Measurements from ENCODE around the gene BAIAP2L1. TPM values are rescaled to one million over a fixed set of nuclear protein-coding genes. Genes with fewer than 3 reads are reported as not detected.

The BAIAP2L1 gene
- total and polyA plus RNA-seq, 4 donors = 12.5 to 29.2 (median 19.9) TPM

- Histone ChIP-seq H3K27me3 (ENCODE audit: control insufficient read depth in 3 of 3, insufficient read depth in 3 of 3, low read length in 2 of 3) (no peaks in the 10 kb centered on the region), H3K9me3 (ENCODE audit: control insufficient read depth in 4 of 4, insufficient read depth in 3 of 4, low read length in 3 of 4) (peaks cover 0 to 2% (median 0%) of the 10 kb centered on the region in 4 donors), H3K4me3 (no peak overlapping the region), H3K36me3 (ENCODE audit: control insufficient read depth in 4 of 4, insufficient read depth in 4 of 4, low read length in 4 of 4) (no peaks in the 10 kb centered on the region), H3K9ac (ENCODE audit: insufficient read depth in 1 of 2, low read length in 2 of 2) (no peak overlapping the region), H3K4me1 (ENCODE audit: control insufficient read depth in 5 of 5, insufficient read depth in 5 of 5, low read length in 5 of 5) (peaks cover 0 to 2% (median 0%) of the 10 kb centered on the region in 5 donors), H3K27ac (ENCODE audit: low read depth in 1 of 2, low read length in 1 of 2) (no peak overlapping the region)
- WGBS, 2 donors = 91 to 93% methylated on average over 6 of the region's 6 CpGs
- ATAC-seq (ENCODE audit: insufficient read depth, low FRiP score) (no peak), DNase-seq (no peak)
- TF ChIP-seq CTCF (IDR thresholded peaks at IDR 0.05; ENCODE audit: control extremely low read depth, extremely low read depth) = no peak
Measured at GRCh38 chr7:98376711-98377110, 24.2 kb downstream of the BAIAP2L1 start.

- 94 to 96% methylated on average over 7 of the region's 7 CpGs for WGBS, 2 donors
- no peak for ATAC-seq (ENCODE audit: insufficient read depth, low FRiP score)
Measured at GRCh38 chr7:98375664-98376063, 25.2 kb downstream of the BAIAP2L1 start.

GRCh38 chr7:98374285-98374680, 26.6 kb downstream of the BAIAP2L1 start:
- peaks cover 0 to 2% (median 0%) of the 10 kb centered on the region in 5 donors for H3K4me1 ChIP-seq (ENCODE audit: control insufficient read depth in 5 of 5, insufficient read depth in 5 of 5, low read length in 5 of 5)
- no peak for ATAC-seq (ENCODE audit: insufficient read depth, low FRiP score)
- no peaks in the 10 kb centered on the region for H3K9me3 ChIP-seq (ENCODE audit: control insufficient read depth in 4 of 4, insufficient read depth in 3 of 4, low read length in 3 of 4)
- no peaks in the 10 kb centered on the region for H3K36me3 ChIP-seq (ENCODE audit: control insufficient read depth in 4 of 4, insufficient read depth in 4 of 4, low read length in 4 of 4)
- no peak overlapping the region for H3K4me3 ChIP-seq
- no peak for TF ChIP-seq CTCF (IDR thresholded peaks at IDR 0.05; ENCODE audit: control extremely low read depth, extremely low read depth)
- DNase-seq = no peak
- WGBS, 2 donors = 92 to 96% methylated on average over 3 of the region's 3 CpGs
- no peak overlapping the region for H3K27ac ChIP-seq (ENCODE audit: low read depth in 1 of 2, low read length in 1 of 2)
- H3K9ac ChIP-seq (ENCODE audit: insufficient read depth in 1 of 2, low read length in 2 of 2) = no peak overlapping the region
- H3K27me3 ChIP-seq (ENCODE audit: control insufficient read depth in 3 of 3, insufficient read depth in 3 of 3, low read length in 2 of 3) = no peaks in the 10 kb centered on the region

More at GRCh38 chr7:98375664-98376063, 25.2 kb downstream of the BAIAP2L1 start:
- Histone ChIP-seq H3K27ac (ENCODE audit: low read depth in 1 of 2, low read length in 1 of 2) (no peak overlapping the region), H3K9ac (ENCODE audit: insufficient read depth in 1 of 2, low read length in 2 of 2) (no peak overlapping the region), H3K4me3 (no peak overlapping the region), H3K9me3 (ENCODE audit: control insufficient read depth in 4 of 4, insufficient read depth in 3 of 4, low read length in 3 of 4) (no peaks in the 10 kb centered on the region), H3K27me3 (ENCODE audit: control insufficient read depth in 3 of 3, insufficient read depth in 3 of 3, low read length in 2 of 3) (no peaks in the 10 kb centered on the region), H3K4me1 (ENCODE audit: control insufficient read depth in 5 of 5, insufficient read depth in 5 of 5, low read length in 5 of 5) (peaks cover 0 to 2% (median 0%) of the 10 kb centered on the region in 5 donors), H3K36me3 (ENCODE audit: control insufficient read depth in 4 of 4, insufficient read depth in 4 of 4, low read length in 4 of 4) (no peaks in the 10 kb centered on the region)
- TF ChIP-seq CTCF (IDR thresholded peaks at IDR 0.05; ENCODE audit: control extremely low read depth, extremely low read depth) = no peak
- no peak for DNase-seq

- Histone ChIP-seq H3K4me1 (ENCODE audit: control insufficient read depth in 5 of 5, insufficient read depth in 5 of 5, low read length in 5 of 5) (peaks cover 0 to 7% (median 0%) of the 10 kb centered on the region in 5 donors), H3K4me3 (no peak overlapping the region), H3K27me3 (ENCODE audit: control insufficient read depth in 3 of 3, insufficient read depth in 3 of 3, low read length in 2 of 3) (no peaks in the 10 kb centered on the region), H3K9me3 (ENCODE audit: control insufficient read depth in 4 of 4, insufficient read depth in 3 of 4, low read length in 3 of 4) (no peaks in the 10 kb centered on the region), H3K27ac (ENCODE audit: low read depth in 1 of 2, low read length in 1 of 2) (no peak overlapping the region), H3K36me3 (ENCODE audit: control insufficient read depth in 4 of 4, insufficient read depth in 4 of 4, low read length in 4 of 4) (no peaks in the 10 kb centered on the region), H3K9ac (ENCODE audit: insufficient read depth in 1 of 2, low read length in 2 of 2) (no peak overlapping the region)
- TF ChIP-seq CTCF (IDR thresholded peaks at IDR 0.05; ENCODE audit: control extremely low read depth, extremely low read depth) = no peak
- no peak for DNase-seq
- 93 to 95% methylated on average over 3 of the region's 3 CpGs for WGBS, 2 donors
- ATAC-seq (ENCODE audit: insufficient read depth, low FRiP score) = no peak
Measured at GRCh38 chr7:98372993-98373392, 27.9 kb downstream of the BAIAP2L1 start.
